SK-N-MC (cell line): ENCODE results near the gene HSPH1.

ENCODE experiments used
- EZH2 ChIP-seq: fragments of 200-600 bp; sonication (generic); IDR thresholded peaks from one replicate; pipeline ENCODE4 v1.6.1; 2017; ENCODE audit warnings: antibody characterized with exemption
- POLR2AphosphoS5 ChIP-seq: IDR thresholded peaks from 2 replicates; pipeline ENCODE4 v1.6.1; 2012; ENCODE audit warnings: mild to moderate bottlenecking, low read depth, low read length, borderline replicate concordance

- TF ChIP-seq POLR2AphosphoS5, result peak; percentile 82
- TF ChIP-seq EZH2, result no peak
These were observed 676 bp upstream of the HSPH1 start for GRCh38 chr13:31162151-31163008.
